HepG2 (cell line): ENCODE data around the gene MSGN1.

Experiments
- EP300 ChIP-seq, 3 experiments: sonication (generic) in 1 of 3; formaldehyde crosslinking in 1 of 3; IDR thresholded peaks; 2 replicates each; pipeline versions ENCODE4 v1.5.1 to v1.6.1; 2011 to 2020; ENCODE audit warnings: low read depth in 2 of 3, low read length in 2 of 3, borderline replicate concordance in 1 of 3, improper control_type of control experiment in 1 of 3, mild to moderate bottlenecking in 1 of 3, missing genetic modification reagents in 1 of 3, moderate library complexity in 1 of 3
- HDAC2 ChIP-seq: sonication (generic); formaldehyde crosslinking; IDR thresholded peaks from 2 replicates; pipeline ENCODE4 v1.4.0; 2020; ENCODE audit warnings: missing genetic modification reagents
- NCOA1 ChIP-seq: sonication (generic); formaldehyde crosslinking; IDR thresholded peaks from 2 replicates; pipeline ENCODE4 v1.9.0; 2021; ENCODE audit warnings: missing genetic modification reagents
- ZBTB42 ChIP-seq: sonication (generic); formaldehyde crosslinking; IDR thresholded peaks from 2 replicates; pipeline ENCODE4 v1.5.0; 2020; ENCODE audit warnings: mild to moderate bottlenecking, missing genetic modification reagents
- ZNF431 ChIP-seq: sonication (generic); formaldehyde crosslinking; IDR thresholded peaks from 2 replicates; pipeline ENCODE4 v1.9.0; 2022; ENCODE audit warnings: missing genetic modification reagents, low read depth, mild to moderate bottlenecking, borderline replicate concordance
- ZNF615 ChIP-seq: sonication (generic); formaldehyde crosslinking; IDR thresholded peaks from 2 replicates; pipeline ENCODE4 v1.5.0; 2020; ENCODE audit warnings: mild to moderate bottlenecking, missing genetic modification reagents, borderline replicate concordance

DNA sequence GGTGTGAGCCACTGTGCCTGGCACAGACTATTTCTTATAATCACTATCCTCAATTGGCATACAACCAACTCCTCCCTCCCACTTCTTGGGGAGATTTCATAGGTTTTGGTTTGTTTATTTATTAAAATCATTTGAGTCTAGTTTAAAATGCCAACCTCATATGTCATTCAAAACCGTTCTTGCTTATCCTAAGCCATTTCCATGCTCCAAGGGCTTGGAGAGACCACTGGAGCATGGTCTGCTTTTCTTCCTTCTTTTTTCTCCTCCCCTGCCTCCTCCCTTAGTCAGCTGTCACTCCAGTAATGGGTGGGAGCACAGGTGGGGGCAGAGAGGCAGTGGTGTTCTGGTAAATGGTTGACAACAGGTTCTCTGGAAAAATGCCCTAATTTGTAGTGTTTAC lies 41.8 kb downstream of the MSGN1 start:
- TF ChIP-seq ZBTB42 (CRISPR knock-in tag): no peak
- TF ChIP-seq HDAC2 (CRISPR knock-in tag): no peak
- no peak for TF ChIP-seq NCOA1 (CRISPR knock-in tag)
- no peak for TF ChIP-seq EP300 (IDR thresholded peaks at IDR 0.05; ENCODE audit: low read depth in 2 of 2, low read length in 2 of 2)
- TF ChIP-seq EP300 (CRISPR knock-in tag; IDR thresholded peaks at IDR 0.05; ENCODE audit: borderline replicate concordance): no peak
- TF ChIP-seq ZNF615 (CRISPR knock-in tag): no peak
- TF ChIP-seq ZNF431 (CRISPR knock-in tag): no peak
